Measurements from ENCODE around the gene RGCC. TPM values are rescaled to one million over a fixed set of nuclear protein-coding genes. Genes with fewer than 3 reads are reported as not detected.

Gene RGCC
- total and polyA plus RNA-seq, 5 donors = 19.3 to 59.5 (median 28.4) TPM

DNA sequence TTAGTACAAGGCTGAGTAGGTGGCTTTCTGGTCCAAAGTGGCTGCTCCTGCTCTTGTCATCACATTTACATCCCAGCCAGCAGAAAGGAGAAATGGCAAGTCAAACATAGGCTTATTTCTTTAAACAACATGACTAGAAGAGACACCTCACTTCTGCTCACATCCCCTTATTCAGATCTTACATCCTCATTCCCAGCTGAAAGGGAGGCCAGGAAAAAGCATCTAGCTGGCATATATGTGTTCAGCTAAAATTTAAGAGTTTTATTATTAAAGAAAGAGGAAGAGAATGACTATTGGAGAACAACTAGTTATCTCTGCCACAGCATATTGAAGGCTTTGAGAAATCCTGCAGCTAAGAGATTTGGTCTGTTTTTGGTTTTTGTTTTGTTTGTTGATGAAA, 34.1 kb downstream of the RGCC start:
- no peaks in the 10 kb centered on the region for H3K27me3 ChIP-seq (ENCODE audit: control insufficient read depth, insufficient read depth)
- DNase-seq (no peak), ATAC-seq (no peak)
- H3K27ac ChIP-seq (ENCODE audit: low read length) = no peak overlapping the region
- no peak overlapping the region for H3K4me3 ChIP-seq (ENCODE audit: low read length)
- H3K4me1 ChIP-seq (ENCODE audit: control insufficient read depth, insufficient read depth, low read length) = peaks cover 16% of the 10 kb centered on the region
- intact Hi-C loops (cut with DNase I) = no loop called here
- no peaks in the 10 kb centered on the region for H3K9me3 ChIP-seq (ENCODE audit: control insufficient read depth, low read length)

GRCh38 chr13:41492432-41493260, 35.3 kb downstream of the RGCC start:
- ATAC-seq (no peak), DNase-seq (no peak)
- Histone ChIP-seq H3K27ac (ENCODE audit: low read length) (peak overlapping the region; percentile 59), H3K9me3 (ENCODE audit: control insufficient read depth, low read length) (no peaks in the 10 kb centered on the region), H3K4me1 (ENCODE audit: control insufficient read depth, insufficient read depth, low read length) (peaks cover 20% of the 10 kb centered on the region), H3K27me3 (ENCODE audit: control insufficient read depth, insufficient read depth) (no peaks in the 10 kb centered on the region), H3K4me3 (ENCODE audit: low read length) (no peak overlapping the region)
- WGBS = 60% methylated on average over 4 of the region's 4 CpGs
- intact Hi-C loops (cut with DNase I) = no loop called here

- peak; percentile 44 to 84 for ATAC-seq
- DNase-seq = peak; percentile 47 to 79 (median 67)
Measured at GRCh38 chr13:41494202-41494601, 36.9 kb downstream of the RGCC start.

DNA sequence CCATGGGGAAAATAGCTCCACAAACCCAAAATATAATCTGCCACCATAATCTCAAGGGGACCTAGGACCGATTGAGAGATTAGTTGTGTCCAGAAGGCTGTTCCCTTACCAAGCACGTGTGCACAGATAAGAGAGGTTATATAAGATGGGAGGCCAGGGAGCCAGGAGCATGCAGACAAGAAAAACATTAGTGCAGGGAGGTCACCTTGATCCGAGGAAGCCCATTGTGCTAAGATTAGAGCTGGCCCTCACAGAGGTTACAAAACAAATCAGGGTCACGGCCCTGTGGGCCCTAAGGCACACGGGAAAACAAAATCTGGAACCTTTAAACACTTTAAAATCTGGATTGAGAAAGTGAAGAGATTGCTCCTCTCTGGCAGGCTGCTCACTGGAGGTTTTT, 37.7 kb downstream of the RGCC start:
- no peak overlapping the region for H3K27ac ChIP-seq (ENCODE audit: low read length)
- intact Hi-C loops (cut with DNase I) = no loop called here
- 15% methylated on average over 5 of the region's 5 CpGs for WGBS

More at GRCh38 chr13:41494202-41494601, 36.9 kb downstream of the RGCC start:
- H3K4me1 ChIP-seq (ENCODE audit: control insufficient read depth, insufficient read depth, low read length) = peaks cover 20% of the 10 kb centered on the region
- H3K27me3 ChIP-seq (ENCODE audit: control insufficient read depth, insufficient read depth) = no peaks in the 10 kb centered on the region
- intact Hi-C loops (cut with DNase I) = no loop called here
- H3K9me3 ChIP-seq (ENCODE audit: control insufficient read depth, low read length) = no peaks in the 10 kb centered on the region
- H3K4me3 ChIP-seq (ENCODE audit: low read length) = no peak overlapping the region
- 49% methylated on average over 6 of the region's 6 CpGs for WGBS
- peak overlapping the region; percentile 21 for H3K27ac ChIP-seq (ENCODE audit: low read length)

GRCh38 chr13:41496420-41497234, 39.3 kb downstream of the RGCC start:
- DNase-seq = no peak
- WGBS = 62% methylated on average over 9 of the region's 9 CpGs
- intact Hi-C loops (cut with DNase I) = no loop called here
- no peak overlapping the region for H3K27ac ChIP-seq (ENCODE audit: low read length)
- H3K27me3 ChIP-seq (ENCODE audit: control insufficient read depth, insufficient read depth) = no peaks in the 10 kb centered on the region
- H3K4me1 ChIP-seq (ENCODE audit: control insufficient read depth, insufficient read depth, low read length) = peaks cover 20% of the 10 kb centered on the region
- H3K9me3 ChIP-seq (ENCODE audit: control insufficient read depth, low read length) = no peaks in the 10 kb centered on the region
- ATAC-seq = no peak
- H3K4me3 ChIP-seq (ENCODE audit: low read length) = no peak overlapping the region

More for the DNA sequence above, 37.7 kb downstream of the RGCC start:
- ATAC-seq (peak in 1 of 2 donors; percentile 53), DNase-seq (no peak)
- Histone ChIP-seq H3K9me3 (ENCODE audit: control insufficient read depth, low read length) (no peaks in the 10 kb centered on the region), H3K4me1 (ENCODE audit: control insufficient read depth, insufficient read depth, low read length) (peaks cover 20% of the 10 kb centered on the region), H3K27me3 (ENCODE audit: control insufficient read depth, insufficient read depth) (no peaks in the 10 kb centered on the region), H3K4me3 (ENCODE audit: low read length) (no peak overlapping the region)

DNA sequence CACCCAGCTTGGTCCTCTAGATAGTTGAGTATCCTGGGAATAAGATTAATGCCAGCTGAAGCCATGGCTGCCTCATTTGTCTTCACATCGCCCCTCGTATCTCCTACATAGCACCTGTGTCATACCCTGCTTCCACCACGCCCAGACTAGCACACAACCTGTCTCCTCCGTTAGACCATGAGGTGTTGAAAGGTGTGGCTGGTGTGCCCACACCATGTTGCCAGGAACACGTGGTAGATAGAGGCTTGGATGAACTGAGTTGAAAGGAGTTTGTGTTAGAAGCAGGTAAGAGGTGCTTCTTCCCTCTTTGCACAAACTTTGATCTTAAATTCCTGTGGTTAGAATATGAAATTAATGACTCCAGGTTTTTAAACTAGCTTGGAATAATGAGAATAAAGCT, 40.1 kb downstream of the RGCC start:
- peaks cover 20% of the 10 kb centered on the region for H3K4me1 ChIP-seq (ENCODE audit: control insufficient read depth, insufficient read depth, low read length)
- ATAC-seq (no peak), DNase-seq (no peak)
- no peaks in the 10 kb centered on the region for H3K9me3 ChIP-seq (ENCODE audit: control insufficient read depth, low read length)
- WGBS = 94% methylated on average over 5 of the region's 5 CpGs
- no peak overlapping the region for H3K4me3 ChIP-seq (ENCODE audit: low read length)
- intact Hi-C loops (cut with DNase I) = no loop called here
- no peak overlapping the region for H3K27ac ChIP-seq (ENCODE audit: low read length)
- H3K27me3 ChIP-seq (ENCODE audit: control insufficient read depth, insufficient read depth) = no peaks in the 10 kb centered on the region

DNA sequence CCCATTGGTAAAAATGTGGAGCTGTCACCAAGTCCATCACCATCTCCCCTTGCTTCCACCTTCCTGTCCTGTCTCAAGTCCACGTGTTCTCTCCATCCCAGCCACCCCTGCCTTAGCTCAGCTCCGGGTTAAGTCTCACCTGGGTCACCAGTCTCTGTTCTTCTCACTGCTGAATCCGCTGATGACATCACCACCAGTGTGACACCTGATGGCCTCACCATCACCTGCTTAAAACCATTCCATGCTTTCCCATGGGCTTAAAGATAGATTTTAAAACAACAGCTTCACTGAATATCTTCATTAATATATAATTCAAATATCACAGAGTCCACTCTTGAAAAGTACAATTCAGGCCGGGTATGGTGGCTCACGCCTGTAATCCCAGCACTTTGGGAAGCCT, 42.1 kb downstream of the RGCC start:
- Histone ChIP-seq H3K27ac (ENCODE audit: low read length) (no peak overlapping the region), H3K4me1 (ENCODE audit: control insufficient read depth, insufficient read depth, low read length) (peaks cover 12% of the 10 kb centered on the region), H3K4me3 (ENCODE audit: low read length) (no peak overlapping the region), H3K27me3 (ENCODE audit: control insufficient read depth, insufficient read depth) (no peaks in the 10 kb centered on the region), H3K9me3 (ENCODE audit: control insufficient read depth, low read length) (no peaks in the 10 kb centered on the region)
- intact Hi-C loops (cut with DNase I) = no loop called here
- DNase-seq = no peak
- 92% methylated on average over 5 of the region's 5 CpGs for WGBS
- no peak for ATAC-seq

GRCh38 chr13:41500511-41500910, 43.2 kb downstream of the RGCC start:
- WGBS = 72% methylated on average over 5 of the region's 5 CpGs
- ATAC-seq (peak in 1 of 2 donors; percentile 53), DNase-seq (no peak)
- no peaks in the 10 kb centered on the region for H3K27me3 ChIP-seq (ENCODE audit: control insufficient read depth, insufficient read depth)
- no peak overlapping the region for H3K27ac ChIP-seq (ENCODE audit: low read length)
- H3K4me3 ChIP-seq (ENCODE audit: low read length) = no peak overlapping the region
- H3K4me1 ChIP-seq (ENCODE audit: control insufficient read depth, insufficient read depth, low read length) = peaks cover 8% of the 10 kb centered on the region
- intact Hi-C loops (cut with DNase I) = no loop called here
- H3K9me3 ChIP-seq (ENCODE audit: control insufficient read depth, low read length) = no peaks in the 10 kb centered on the region

GRCh38 chr13:41501281-41501680, 43.9 kb downstream of the RGCC start:
- DNase-seq = no peak
- Histone ChIP-seq H3K27me3 (ENCODE audit: control insufficient read depth, insufficient read depth) (no peaks in the 10 kb centered on the region), H3K4me3 (ENCODE audit: low read length) (no peak overlapping the region), H3K4me1 (ENCODE audit: control insufficient read depth, insufficient read depth, low read length) (peaks cover 6% of the 10 kb centered on the region), H3K9me3 (ENCODE audit: control insufficient read depth, low read length) (no peaks in the 10 kb centered on the region), H3K27ac (ENCODE audit: low read length) (no peak overlapping the region)
- intact Hi-C loops (cut with DNase I) = no loop called here
- ATAC-seq = no peak
- WGBS = 73% methylated on average over 4 of the region's 4 CpGs

- no peaks in the 10 kb centered on the region for H3K9me3 ChIP-seq (ENCODE audit: control insufficient read depth, low read length)
- no peak overlapping the region for H3K4me3 ChIP-seq (ENCODE audit: low read length)
- peaks cover 3% of the 10 kb centered on the region for H3K4me1 ChIP-seq (ENCODE audit: control insufficient read depth, insufficient read depth, low read length)
- DNase-seq = no peak
- ATAC-seq = no peak
- no peaks in the 10 kb centered on the region for H3K27me3 ChIP-seq (ENCODE audit: control insufficient read depth, insufficient read depth)
- intact Hi-C loops (cut with DNase I) = no loop called here
- H3K27ac ChIP-seq (ENCODE audit: low read length) = no peak overlapping the region
- WGBS = 90% methylated on average over 5 of the region's 5 CpGs
Measured at GRCh38 chr13:41502031-41502430, 44.7 kb downstream of the RGCC start.

DNA sequence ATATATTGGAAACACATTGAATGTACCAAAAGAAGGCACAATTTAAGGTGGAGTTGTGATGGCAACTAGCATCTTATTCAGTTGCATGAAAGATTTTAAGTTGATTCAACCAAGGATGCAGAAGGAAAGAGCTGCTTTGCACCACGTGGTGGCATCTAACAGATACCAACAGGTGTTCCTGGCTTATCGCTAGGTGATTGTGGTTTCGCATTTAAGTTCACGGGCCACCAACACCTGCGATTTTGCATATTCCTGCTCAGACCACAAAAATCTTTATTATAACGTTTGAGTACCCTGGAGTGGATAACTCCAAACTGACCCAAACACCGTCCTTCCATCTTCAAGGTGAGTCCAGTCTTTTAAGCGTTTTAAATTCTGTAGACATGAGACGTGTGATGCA, 45.3 kb downstream of the RGCC start:
- no peak overlapping the region for H3K27ac ChIP-seq (ENCODE audit: low read length)
- WGBS = 90% methylated on average over 9 of the region's 9 CpGs
- no peak for DNase-seq
- no peak overlapping the region for H3K4me3 ChIP-seq (ENCODE audit: low read length)
- no peaks in the 10 kb centered on the region for H3K4me1 ChIP-seq (ENCODE audit: control insufficient read depth, insufficient read depth, low read length)
- no peaks in the 10 kb centered on the region for H3K27me3 ChIP-seq (ENCODE audit: control insufficient read depth, insufficient read depth)
- no peaks in the 10 kb centered on the region for H3K9me3 ChIP-seq (ENCODE audit: control insufficient read depth, low read length)
- ATAC-seq = no peak
- intact Hi-C loops (cut with DNase I) = no loop called here
